K562 (cell line): Measurements from ENCODE around the gene SCYL1. TPM values are rescaled to one million over a fixed set of nuclear protein-coding genes. Genes with fewer than 3 reads are reported as not detected.

Experiments used
- ATAC-seq: fragments of 200-7000 bp; cut with Tn5 transposase; 3 replicates; pipeline ENCODE4 v1.9.1; 2020; ENCODE audit warnings: moderate library complexity
- BruUV-seq: library from RNA; stranded (reverse); fragments of 400-500 nt; replicated peaks from 2 replicates; lab custom pipeline; 2021; lab: Mats Ljungman, UMichigan
- CTCF ChIA-PET: fragments of 300-600 bp; formaldehyde crosslinking; extraction: SDS; loops from one replicate; lab custom pipeline; 2021; ENCODE audit warnings: low intra/inter-chr PET ratio; lab: Yijun Ruan, JAX
- POLR2A ChIA-PET: fragments of 300-600, 350-650 bp; sonication (Branson Sonifier 250); formaldehyde crosslinking; extraction: SDS; loops from one replicate; lab custom pipeline; 2021; ENCODE audit warnings: antibody characterized with exemption, inconsistent platforms; lab: Yijun Ruan, JAX
- DNase-seq, 4 experiments: peaks; one replicate each; pipeline versions ENCODE4 v3.0.0 to v3.0.0-alpha.2; 2011 to 2018; ENCODE audit warnings: low spot score in 3 of 4, mixed read lengths in 3 of 4; ENCODE audit errors: extremely low read depth in 1 of 4
- FAIRE-seq: peaks from 2 replicates; lab custom pipeline; 2011; peaks lifted over from hg19 to GRCh38; lab: Jason Lieb, UNC
- H2AFZ ChIP-seq: 2 replicates; pipeline ENCODE4 v1.6.0; 2011; ENCODE audit warnings: low read depth, low read length, control low read depth, inconsistent platforms
- H3K27ac ChIP-seq: fragments of 200-600 bp; 3 replicates; pipeline ENCODE4 v1.8.0; 2011; ENCODE audit warnings: low read depth, mild to moderate bottlenecking, control low read depth, inconsistent platforms, low read length, moderate library complexity, mixed read lengths; ENCODE audit errors: extremely low read depth
- H3K27me3 ChIP-seq, 2 experiments: fragments of 300-600 bp in 1 of 2; 2 replicates in 1 of 2; 3 replicates in 1 of 2; pipeline versions ENCODE4 v1.6.0 to v1.8.0; 2011; ENCODE audit warnings: inconsistent platforms in 2 of 2, low read length in 2 of 2, mild to moderate bottlenecking in 1 of 2, mixed read lengths in 1 of 2, moderate library complexity in 1 of 2; ENCODE audit not compliant: control insufficient read depth in 2 of 2, insufficient read depth in 2 of 2
- H3K36me3 ChIP-seq: fragments of 300-600 bp; 3 replicates; pipeline ENCODE4 v1.8.0; 2011; ENCODE audit warnings: mild to moderate bottlenecking, low read length, inconsistent platforms; ENCODE audit not compliant: control insufficient read depth, insufficient read depth
- H3K4me1 ChIP-seq, 2 experiments: fragments of 200-600 bp in 1 of 2; replicated peaks in 1 of 2; 2 replicates in 1 of 2; 3 replicates in 1 of 2; pipeline versions ENCODE4 v1.5.1 to v1.8.0; 2011; ENCODE audit warnings: inconsistent platforms in 2 of 2, low read length in 2 of 2, mild to moderate bottlenecking in 1 of 2, mixed read lengths in 1 of 2, moderate library complexity in 1 of 2; ENCODE audit not compliant: control insufficient read depth in 2 of 2, insufficient read depth in 2 of 2
- H3K4me2 ChIP-seq: 2 replicates; pipeline ENCODE4 v1.6.1; 2011; ENCODE audit warnings: low read length, control low read depth, inconsistent platforms, mixed read lengths; ENCODE audit not compliant: insufficient read depth
- H3K4me3 ChIP-seq: fragments of 200-600 bp; sonication (generic), shearing (Covaris generic); 2 replicates; pipeline ENCODE4 v1.5.1; 2016; ENCODE audit warnings: control low read depth, inconsistent platforms
- H3K79me2 ChIP-seq: fragments of 200-600 bp; 3 replicates; pipeline ENCODE4 v1.8.0; 2011; ENCODE audit warnings: low read length, inconsistent platforms; ENCODE audit not compliant: control insufficient read depth, insufficient read depth
- H3K9ac ChIP-seq, 2 experiments: 2 replicates each; pipeline versions ENCODE4 v1.6.0 to v1.6.1; 2011; ENCODE audit warnings: low read depth in 2 of 2, low read length in 2 of 2, control low read depth in 1 of 2, inconsistent platforms in 1 of 2, mild to moderate bottlenecking in 1 of 2, mixed read lengths in 1 of 2; ENCODE audit not compliant: insufficient read depth in 1 of 2
- H3K9me1 ChIP-seq: one replicate; pipeline ENCODE4 v1.6.0; 2011; ENCODE audit warnings: inconsistent platforms, mild to moderate bottlenecking, low read length, moderate library complexity; ENCODE audit not compliant: control insufficient read depth, insufficient read depth
- H3K9me3 ChIP-seq: replicated peaks from 2 replicates; pipeline ENCODE4 v1.5.1; 2011; ENCODE audit warnings: low read depth, low read length, inconsistent platforms; ENCODE audit not compliant: control insufficient read depth, insufficient read depth
- H4K20me1 ChIP-seq: replicated peaks from 2 replicates; pipeline ENCODE4 v1.6.1; 2011; ENCODE audit warnings: low read length, inconsistent platforms, mixed read lengths; ENCODE audit not compliant: control insufficient read depth, insufficient read depth
- C11orf30 ChIP-seq: fragments of 450-650 bp; IDR thresholded peaks from 2 replicates; pipeline ENCODE4 v1.6.1; 2016; ENCODE audit warnings: low read depth, mild to moderate bottlenecking
- CREB1 ChIP-seq, 2 experiments: sonication (generic) in 1 of 2; formaldehyde crosslinking in 1 of 2; IDR thresholded peaks; 2 replicates each; pipeline versions ENCODE4 v1.6.1 to v1.8.0; 2012 to 2022; ENCODE audit warnings: inconsistent platforms in 1 of 2, mild to moderate bottlenecking in 1 of 2, missing genetic modification reagents in 1 of 2, moderate library complexity in 1 of 2
- FOSL1 ChIP-seq: fragments of 200-800 bp; sonication (Bioruptor generic); conservative IDR thresholded peaks from 2 replicates; pipeline ENCODE4 v1.6.1; 2016; ENCODE audit warnings: missing genetic modification characterization, missing compliant biosample characterization
- GATA2 ChIP-seq: sonication (generic); formaldehyde crosslinking; IDR thresholded peaks from 2 replicates; pipeline ENCODE4 v1.4.0; 2020; ENCODE audit warnings: mild to moderate bottlenecking, missing genetic modification reagents
- MYBL2 ChIP-seq, 2 experiments: fragments of 450-650 bp in 1 of 2; sonication (generic) in 1 of 2; formaldehyde crosslinking in 1 of 2; IDR thresholded peaks; 2 replicates each; pipeline versions ENCODE4 v1.6.1 to v1.8.1; 2017 to 2022; ENCODE audit warnings: borderline replicate concordance in 1 of 2, inconsistent platforms in 1 of 2, low read depth in 1 of 2, mild to moderate bottlenecking in 1 of 2, missing genetic modification reagents in 1 of 2, moderate library complexity in 1 of 2
- TEAD4 ChIP-seq, 2 experiments: sonication (generic) in 1 of 2; formaldehyde crosslinking in 1 of 2; IDR thresholded peaks; 2 replicates each; pipeline versions ENCODE4 v1.6.1 to v1.8.0; 2012 to 2022; ENCODE audit warnings: borderline replicate concordance in 1 of 2, inconsistent platforms in 1 of 2, low read length in 1 of 2, mild to moderate bottlenecking in 1 of 2, missing genetic modification reagents in 1 of 2
- TSC22D4 ChIP-seq: fragments of 450-650 bp; IDR thresholded peaks from 2 replicates; pipeline ENCODE4 v1.6.1; 2016; ENCODE audit warnings: missing genetic modification characterization, missing biosample characterization, control low read depth
- ZNF384 ChIP-seq: IDR thresholded peaks from 2 replicates; pipeline ENCODE4 v1.6.1; 2012; ENCODE audit warnings: low read depth, low read length, improper control_type of control experiment
- ZNF398 ChIP-seq: fragments of 250-450 bp; sonication (Bioruptor Pico); IDR thresholded peaks from 2 replicates; pipeline ENCODE4 v1.8.0; 2021; ENCODE audit warnings: moderate library complexity, mild to moderate bottlenecking, inconsistent platforms
- WGBS: fragments of 100-300 bp; shearing (Covaris generic); methylation state at CpG from one replicate; pipeline ENCODE4 v1.1.6; 2016; ENCODE audit warnings: low coverage, mixed read lengths; ENCODE audit not compliant: insufficient coverage; ENCODE audit errors: missing lambda C conversion rate; 5-methylcytosine and 5-hydroxymethylcytosine counted together
- in situ Hi-C: fragments of 300-500 bp; cut with MboI; formaldehyde crosslinking; loops from 4 replicates; pipeline ENCODE4 v1.15.0; 2018; ENCODE audit warnings: inconsistent platforms, mixed read lengths
- intact Hi-C: fragments of 100-400 bp; cut with micrococcal nuclease; formaldehyde crosslinking; loops from 2 replicates; pipeline ENCODE4 v1.14.2; 2022
- polyA plus RNA-seq, 8 experiments: library from polyadenylated mRNA; depleted of rRNA in 4 of 8; stranded (reverse) in 5 of 8; unstranded in 3 of 8; fragments of >200 nt; fragmentation: Nextera tagmentation in 2 of 8; fragmentation: Illumina TruSeq in 1 of 8; extraction: Ambion mirVana in 2 of 8; extraction: Trizol in 1 of 8; gene quantifications; 2 replicates each; pipeline versions ENCODE4 v1.2.1 to v1.2.3, GENCODE V29; 2011 to 2014; ENCODE audit warnings: inconsistent platforms in 1 of 8, missing spikeins in 1 of 8
- total RNA-seq, 7 experiments: library from RNA; depleted of rRNA in 6 of 7; stranded (reverse); fragments of >200 nt in 6 of 7; fragmentation: Illumina TruSeq in 2 of 7; extraction: Trizol in 2 of 7; gene quantifications; 2 replicates each; pipeline versions ENCODE4 v1.2.1 to v1.2.3, GENCODE V29; 2011 to 2021; ENCODE audit warnings: low replicate concordance in 1 of 7
- TF ChIP-seq, protein P1 (sequence below): fragments of 450-650 bp; IDR thresholded peaks from 2 replicates; pipeline ENCODE4 v1.7.1; 2018; ENCODE audit warnings: mild to moderate bottlenecking, low read depth; ENCODE audit not compliant: partially characterized antibody

Gene SCYL1
- total and polyA plus RNA-seq, 9 of the 15 experiments (the other 6 are each of a cell fraction or from before 2014, with no cell fraction given), result 1.9 to 145 (median 57.6) TPM

GRCh38 chr11:65558930-65559509 lies 34.1 kb downstream of the SCYL1 start:
- Histone ChIP-seq H3K4me1 (peaks cover 48 to 73% of the 10 kb centered on the region in 2 experiments), H3K79me2 (no peaks in the 10 kb centered on the region)
- TF ChIP-seq ZNF384 (no peak), CREB1 (IDR thresholded peaks at IDR 0.05) (no peak), CREB1 (CRISPR knock-in tag; IDR thresholded peaks at IDR 0.05) (0 out of 2 replicates have a peak, but pooled peaks have one; percentile 8), MYBL2 (IDR thresholded peaks at IDR 0.05; ENCODE audit: low read depth) (no peak), MYBL2 (CRISPR knock-in tag; IDR thresholded peaks at IDR 0.05; ENCODE audit: borderline replicate concordance) (no peak), GATA2 (CRISPR knock-in tag) (no peak), TSC22D4 (tag) (no peak), TEAD4 (IDR thresholded peaks at IDR 0.05; ENCODE audit: low read length) (no peak), TEAD4 (CRISPR knock-in tag; IDR thresholded peaks at IDR 0.05; ENCODE audit: borderline replicate concordance) (no peak), FOSL1 (tag) (no peak), ZNF398 (no peak), C11orf30 (no peak)
- TF ChIP-seq, protein P1, sequence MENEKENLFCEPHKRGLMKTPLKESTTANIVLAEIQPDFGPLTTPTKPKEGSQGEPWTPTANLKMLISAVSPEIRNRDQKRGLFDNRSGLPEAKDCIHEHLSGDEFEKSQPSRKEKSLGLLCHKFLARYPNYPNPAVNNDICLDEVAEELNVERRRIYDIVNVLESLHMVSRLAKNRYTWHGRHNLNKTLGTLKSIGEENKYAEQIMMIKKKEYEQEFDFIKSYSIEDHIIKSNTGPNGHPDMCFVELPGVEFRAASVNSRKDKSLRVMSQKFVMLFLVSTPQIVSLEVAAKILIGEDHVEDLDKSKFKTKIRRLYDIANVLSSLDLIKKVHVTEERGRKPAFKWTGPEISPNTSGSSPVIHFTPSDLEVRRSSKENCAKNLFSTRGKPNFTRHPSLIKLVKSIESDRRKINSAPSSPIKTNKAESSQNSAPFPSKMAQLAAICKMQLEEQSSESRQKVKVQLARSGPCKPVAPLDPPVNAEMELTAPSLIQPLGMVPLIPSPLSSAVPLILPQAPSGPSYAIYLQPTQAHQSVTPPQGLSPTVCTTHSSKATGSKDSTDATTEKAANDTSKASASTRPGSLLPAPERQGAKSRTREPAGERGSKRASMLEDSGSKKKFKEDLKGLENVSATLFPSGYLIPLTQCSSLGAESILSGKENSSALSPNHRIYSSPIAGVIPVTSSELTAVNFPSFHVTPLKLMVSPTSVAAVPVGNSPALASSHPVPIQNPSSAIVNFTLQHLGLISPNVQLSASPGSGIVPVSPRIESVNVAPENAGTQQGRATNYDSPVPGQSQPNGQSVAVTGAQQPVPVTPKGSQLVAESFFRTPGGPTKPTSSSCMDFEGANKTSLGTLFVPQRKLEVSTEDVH, result no peak

More at GRCh38 chr11:65558930-65559509, 34.1 kb downstream of the SCYL1 start:
- intact Hi-C loops, result no loop called here
- no peak for FAIRE-seq
- BruUV-seq, result no TSS peak
- DNase-seq, result peak in 1 of 4 experiments; percentile 7
- Histone ChIP-seq H3K27me3 (no peaks in the 10 kb centered on the region), H3K9me3 (no peaks in the 10 kb centered on the region), H4K20me1 (no peaks in the 10 kb centered on the region), H3K27ac (peak overlapping the region; percentile 68), H3K36me3 (no peaks in the 10 kb centered on the region), H3K4me3 (peak overlapping the region; percentile 41; the same call in 1 of the 2 replicates), H2AFZ (peak overlapping the region; percentile 94), H3K4me2 (peak overlapping the region; percentile 62), H3K9me1 (no peaks in the 10 kb centered on the region), H3K9ac (peak overlapping the region; percentile 60 to 82; a peak in 3 of 4 replicates)
- POLR2A ChIA-PET, result interaction anchor here (0.6 to 3.6 kb wide), 7 partner anchors 13 to 299 kb away, joined by 3 to 22 read pairs (median 3); partner anchors contain the start of genes FAM89B, MALAT1 and ZNRD2
- in situ Hi-C loops, result no loop called here
- 77% methylated on average over 17 of the region's 19 CpGs for WGBS
- CTCF ChIA-PET, result interaction anchor here (0.7 kb wide), 1 partner anchor 9 kb away, joined by 3 read pairs; no protein-coding TSS in a partner anchor
- no peak for ATAC-seq
